ENCODE results near the gene STIM2. TPM values are rescaled to one million over a fixed set of nuclear protein-coding genes. Genes with fewer than 3 reads are reported as not detected.
A peak's percentile ranks its signal among the peaks of the same experiment; 100 is the strongest.

Gene STIM2
- total RNA-seq, 1 experiment from 2014 or later, result 203 TPM

DNA sequence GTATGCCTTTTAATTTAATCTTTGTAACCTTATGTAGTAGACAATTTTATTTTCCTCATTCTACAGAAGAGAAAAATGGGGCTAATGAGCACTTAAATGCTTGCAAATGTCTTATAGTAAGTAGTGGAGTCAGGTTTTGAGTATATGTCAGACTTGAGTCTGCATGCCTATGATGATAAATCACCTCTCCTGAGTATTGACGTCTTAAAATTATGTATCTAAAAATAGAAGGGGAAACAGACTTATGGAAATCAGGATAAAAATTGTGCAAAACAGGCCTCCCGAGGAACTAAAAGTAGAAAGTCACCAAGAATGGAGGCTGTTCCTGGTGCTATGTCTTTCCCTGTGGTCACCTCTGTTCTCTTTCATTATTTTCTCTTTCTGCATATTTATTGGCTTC, 92.7 kb downstream of the STIM2 start:
- Histone ChIP-seq H3K4me3 (ENCODE audit: low read length) (no peak overlapping the region), H3K79me2 (ENCODE audit: low read length) (peaks cover 97% of the 10 kb centered on the region), H2AFZ (ENCODE audit: low read length) (no peak overlapping the region), H3K9ac (ENCODE audit: low read length) (no peak overlapping the region), H3K36me3 (ENCODE audit: insufficient read depth, low read length) (peaks cover 29% of the 10 kb centered on the region), H3K9me3 (ENCODE audit: low read length) (no peaks in the 10 kb centered on the region), H3K27me3 (ENCODE audit: low read length) (no peaks in the 10 kb centered on the region), H4K20me1 (ENCODE audit: insufficient read depth, low read depth, low read length) (peaks cover 39% of the 10 kb centered on the region), H3K4me2 (ENCODE audit: low read depth, low read length, poor library complexity, severe bottlenecking) (no peak overlapping the region), H3K9me2 (replicated peaks; ENCODE audit: insufficient read depth, low read length) (no peaks in the 10 kb centered on the region; the same call in 1 of the 2 replicates), H3K27ac (ENCODE audit: low read length) (0 out of 2 replicates have a peak overlapping the region, but pooled peaks have one; percentile 18), H3K4me1 (ENCODE audit: low read length) (peaks cover 25% of the 10 kb centered on the region)
- no peak for DNase-seq

DNA sequence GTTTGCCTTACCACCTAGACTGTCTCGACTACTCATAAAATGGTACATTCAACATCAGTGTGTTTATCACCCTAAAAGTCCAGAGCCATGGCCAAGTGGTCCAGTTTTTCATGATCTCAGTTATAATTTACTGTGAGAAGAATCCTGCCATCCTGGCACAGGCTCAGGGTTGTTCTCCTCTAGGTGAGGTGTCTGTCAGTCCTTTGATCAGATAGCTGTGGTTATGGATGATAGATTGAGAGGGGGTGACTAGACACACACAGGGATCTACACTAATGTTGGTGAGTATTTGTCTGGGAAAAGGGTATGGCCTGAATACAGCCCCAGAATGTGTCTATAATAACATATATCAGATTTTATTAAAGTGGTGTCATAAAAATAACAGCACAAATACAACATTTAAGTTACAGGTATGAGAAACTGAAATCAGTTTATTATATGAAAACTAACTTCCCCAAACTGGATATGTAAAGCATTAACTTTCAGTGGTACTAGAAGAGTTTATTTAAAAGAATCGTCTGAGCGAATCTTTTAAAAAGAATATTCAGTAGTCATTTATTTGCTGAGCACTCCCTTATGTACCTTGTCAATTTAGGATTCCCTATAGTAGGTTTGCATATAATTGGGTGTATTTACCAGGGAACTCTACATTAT, 93.3 kb downstream of the STIM2 start:
- H3K9me2 ChIP-seq (replicated peaks; ENCODE audit: insufficient read depth, low read length), result no peaks in the 10 kb centered on the region; the same call in 1 of the 2 replicates
- H3K27ac ChIP-seq (ENCODE audit: low read length), result 0 out of 2 replicates have a peak overlapping the region, but pooled peaks have one; percentile 18
- H3K9me3 ChIP-seq (ENCODE audit: low read length), result no peaks in the 10 kb centered on the region
- no peaks in the 10 kb centered on the region for H3K27me3 ChIP-seq (ENCODE audit: low read length)
- H3K4me1 ChIP-seq (ENCODE audit: low read length), result peaks cover 25% of the 10 kb centered on the region
- peaks cover 33% of the 10 kb centered on the region for H3K36me3 ChIP-seq (ENCODE audit: insufficient read depth, low read length)
- no peak overlapping the region for H3K4me2 ChIP-seq (ENCODE audit: low read depth, low read length, poor library complexity, severe bottlenecking)
- peaks cover 39% of the 10 kb centered on the region for H4K20me1 ChIP-seq (ENCODE audit: insufficient read depth, low read depth, low read length)
- H3K9ac ChIP-seq (ENCODE audit: low read length), result no peak overlapping the region
- no peak for DNase-seq
- H3K4me3 ChIP-seq (ENCODE audit: low read length), result no peak overlapping the region
- H3K79me2 ChIP-seq (ENCODE audit: low read length), result peaks cover 97% of the 10 kb centered on the region
- H2AFZ ChIP-seq (ENCODE audit: low read length), result no peak overlapping the region

DNA sequence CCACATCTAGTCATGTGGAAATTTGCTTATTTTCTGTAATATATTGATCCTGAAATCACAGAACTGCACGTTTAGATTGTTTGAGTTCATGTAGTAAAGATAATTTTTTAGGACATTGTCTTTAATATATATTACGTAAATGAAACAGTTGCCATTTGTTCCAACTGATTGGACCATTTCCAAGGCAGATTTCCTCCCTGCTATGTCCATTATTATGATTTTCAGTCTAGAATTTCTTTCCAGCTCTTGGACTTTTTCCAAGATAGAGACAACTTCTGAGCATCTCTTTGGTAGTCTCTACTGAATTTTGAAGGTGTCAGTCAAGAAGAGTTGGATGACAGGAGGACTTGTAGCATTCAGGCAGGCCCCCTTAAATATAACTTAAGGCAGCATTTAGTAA, 94.6 kb downstream of the STIM2 start:
- Histone ChIP-seq H3K9me3 (ENCODE audit: low read length) (no peaks in the 10 kb centered on the region), H3K4me1 (ENCODE audit: low read length) (peaks cover 25% of the 10 kb centered on the region), H3K4me3 (ENCODE audit: low read length) (no peak overlapping the region), H3K9me2 (replicated peaks; ENCODE audit: insufficient read depth, low read length) (no peaks in the 10 kb centered on the region; the same call in 1 of the 2 replicates), H3K27ac (ENCODE audit: low read length) (no peak overlapping the region), H3K4me2 (ENCODE audit: low read depth, low read length, poor library complexity, severe bottlenecking) (no peak overlapping the region), H3K27me3 (ENCODE audit: low read length) (no peaks in the 10 kb centered on the region), H3K9ac (ENCODE audit: low read length) (no peak overlapping the region), H2AFZ (ENCODE audit: low read length) (no peak overlapping the region), H4K20me1 (ENCODE audit: insufficient read depth, low read depth, low read length) (peaks cover 39% of the 10 kb centered on the region), H3K79me2 (ENCODE audit: low read length) (peaks cover 98% of the 10 kb centered on the region), H3K36me3 (ENCODE audit: insufficient read depth, low read length) (peaks cover 30% of the 10 kb centered on the region)
- DNase-seq, result no peak

DNA sequence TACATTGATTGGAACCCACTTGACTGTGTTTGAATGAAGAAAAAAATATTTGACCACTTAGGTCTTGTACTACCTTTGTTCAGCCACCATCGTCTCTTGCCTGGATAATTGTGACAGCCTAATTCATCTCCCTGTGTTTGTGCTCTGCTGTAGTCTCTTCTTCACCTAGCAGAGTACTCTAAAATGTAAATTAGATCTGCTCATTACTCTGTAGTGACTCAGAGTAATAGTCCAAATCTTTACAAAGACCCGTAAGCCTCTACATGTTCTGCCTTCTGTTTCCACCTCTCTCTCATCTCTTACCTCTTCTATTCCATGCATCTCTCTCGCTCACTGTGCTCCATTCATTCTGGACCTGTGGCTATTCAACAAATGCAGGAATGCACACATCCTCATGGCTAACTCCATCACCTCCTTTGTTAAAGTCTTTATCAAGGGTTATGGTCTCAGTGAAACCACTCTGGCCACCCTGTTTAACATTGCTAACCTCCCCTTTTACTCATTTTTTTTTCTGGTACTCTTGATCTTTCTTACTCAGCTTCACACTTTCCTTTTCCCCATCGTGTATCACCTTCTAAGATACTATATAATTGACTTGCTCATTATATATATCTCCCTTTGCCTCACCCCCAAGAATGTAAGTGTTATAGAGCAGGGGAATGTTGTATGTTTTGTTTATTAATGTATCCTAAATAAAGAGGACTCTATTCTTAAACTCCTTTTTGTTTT, 98.4 kb downstream of the STIM2 start:
- H3K9me2 ChIP-seq (replicated peaks; ENCODE audit: insufficient read depth, low read length), result no peaks in the 10 kb centered on the region; the same call in 1 of the 2 replicates
- peaks cover 26% of the 10 kb centered on the region for H3K36me3 ChIP-seq (ENCODE audit: insufficient read depth, low read length)
- no peaks in the 10 kb centered on the region for H3K27me3 ChIP-seq (ENCODE audit: low read length)
- peaks cover 13% of the 10 kb centered on the region for H4K20me1 ChIP-seq (ENCODE audit: insufficient read depth, low read depth, low read length)
- no peak for DNase-seq
- H3K79me2 ChIP-seq (ENCODE audit: low read length), result peaks cover 95% of the 10 kb centered on the region
- peaks cover 24% of the 10 kb centered on the region for H3K4me1 ChIP-seq (ENCODE audit: low read length)
- H3K4me3 ChIP-seq (ENCODE audit: low read length), result no peak overlapping the region
- no peak overlapping the region for H3K4me2 ChIP-seq (ENCODE audit: low read depth, low read length, poor library complexity, severe bottlenecking)
- no peak overlapping the region for H2AFZ ChIP-seq (ENCODE audit: low read length)
- no peak overlapping the region for H3K9ac ChIP-seq (ENCODE audit: low read length)
- H3K9me3 ChIP-seq (ENCODE audit: low read length), result no peaks in the 10 kb centered on the region
- H3K27ac ChIP-seq (ENCODE audit: low read length), result no peak overlapping the region

DNA sequence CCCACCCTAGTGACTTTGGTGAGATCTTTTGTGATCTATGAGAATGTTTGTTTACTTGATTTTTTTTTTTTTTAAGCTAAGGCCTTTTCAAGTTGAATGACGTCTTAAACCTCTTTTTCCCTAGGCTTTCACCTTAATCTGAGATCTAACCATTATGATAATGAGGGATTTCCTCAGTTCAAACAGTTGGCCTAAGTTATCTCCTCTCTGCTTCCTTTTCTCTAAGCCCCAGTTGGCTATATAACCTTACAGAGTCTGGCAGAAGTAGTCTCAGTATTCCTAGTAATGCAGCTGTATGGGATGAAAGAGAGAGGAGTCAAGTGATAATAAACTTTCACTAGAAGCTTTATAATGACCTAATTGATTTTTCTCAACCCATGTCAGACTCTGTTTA, 99.0 kb downstream of the STIM2 start:
- no peak overlapping the region for H2AFZ ChIP-seq (ENCODE audit: low read length)
- no peak for DNase-seq
- H4K20me1 ChIP-seq (ENCODE audit: insufficient read depth, low read depth, low read length), result peaks cover 10% of the 10 kb centered on the region
- no peak overlapping the region for H3K27ac ChIP-seq (ENCODE audit: low read length)
- H3K4me2 ChIP-seq (ENCODE audit: low read depth, low read length, poor library complexity, severe bottlenecking), result no peak overlapping the region
- H3K9me2 ChIP-seq (replicated peaks; ENCODE audit: insufficient read depth, low read length), result no peaks in the 10 kb centered on the region; the same call in 1 of the 2 replicates
- peaks cover 28% of the 10 kb centered on the region for H3K4me1 ChIP-seq (ENCODE audit: low read length)
- H3K79me2 ChIP-seq (ENCODE audit: low read length), result peaks cover 95% of the 10 kb centered on the region
- H3K36me3 ChIP-seq (ENCODE audit: insufficient read depth, low read length), result peaks cover 26% of the 10 kb centered on the region
- H3K4me3 ChIP-seq (ENCODE audit: low read length), result no peak overlapping the region
- H3K9ac ChIP-seq (ENCODE audit: low read length), result no peak overlapping the region
- H3K9me3 ChIP-seq (ENCODE audit: low read length), result no peaks in the 10 kb centered on the region
- no peaks in the 10 kb centered on the region for H3K27me3 ChIP-seq (ENCODE audit: low read length)

DNA sequence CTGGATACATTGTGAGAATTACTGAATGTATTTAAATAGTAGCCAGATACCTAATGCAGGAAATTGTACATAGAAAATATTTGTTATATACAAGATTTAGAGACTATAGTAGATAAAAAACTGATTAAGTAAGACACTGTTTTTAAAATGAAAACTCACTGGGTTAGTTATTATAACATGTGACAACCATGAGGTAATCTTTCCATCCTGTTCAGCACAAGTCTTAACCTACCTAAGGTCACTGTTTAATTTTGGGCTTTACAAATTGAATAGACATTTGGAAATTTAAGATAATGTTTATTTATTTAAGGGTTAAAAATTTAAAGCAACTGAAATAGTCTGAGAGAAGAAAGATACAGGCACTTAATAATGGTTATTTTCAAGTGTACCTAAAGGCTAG, 102.1 kb downstream of the STIM2 start:
- Histone ChIP-seq H3K9ac (ENCODE audit: low read length) (no peak overlapping the region), H4K20me1 (ENCODE audit: insufficient read depth, low read depth, low read length) (no peaks in the 10 kb centered on the region), H3K79me2 (ENCODE audit: low read length) (peaks cover 95% of the 10 kb centered on the region), H2AFZ (ENCODE audit: low read length) (no peak overlapping the region), H3K4me1 (ENCODE audit: low read length) (peaks cover 33% of the 10 kb centered on the region), H3K9me2 (replicated peaks; ENCODE audit: insufficient read depth, low read length) (no peaks in the 10 kb centered on the region; the same call in 1 of the 2 replicates), H3K4me2 (ENCODE audit: low read depth, low read length, poor library complexity, severe bottlenecking) (no peak overlapping the region), H3K9me3 (ENCODE audit: low read length) (no peaks in the 10 kb centered on the region), H3K36me3 (ENCODE audit: insufficient read depth, low read length) (peaks cover 22% of the 10 kb centered on the region), H3K27me3 (ENCODE audit: low read length) (no peaks in the 10 kb centered on the region), H3K27ac (ENCODE audit: low read length) (no peak overlapping the region), H3K4me3 (ENCODE audit: low read length) (no peak overlapping the region)
- DNase-seq, result no peak

DNA sequence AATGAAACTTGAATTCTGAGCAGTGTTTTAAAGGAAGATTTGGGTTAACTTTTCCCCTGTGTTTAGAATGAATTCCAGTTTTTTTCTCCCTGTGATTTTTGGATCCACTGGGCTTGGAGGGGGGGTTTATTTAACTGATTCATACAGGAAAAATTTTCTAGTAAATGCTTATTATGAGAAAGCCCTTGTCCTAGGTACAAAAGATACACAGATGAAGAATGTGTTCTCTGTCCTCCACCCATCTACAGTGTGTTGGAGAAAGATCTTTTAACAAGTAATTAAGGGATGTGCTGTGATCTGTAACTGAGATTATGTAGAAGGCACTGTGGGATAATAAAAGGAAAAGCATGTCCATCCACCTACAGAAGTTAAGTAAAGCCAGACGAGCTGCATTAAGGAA, 103.9 kb downstream of the STIM2 start:
- H3K9me3 ChIP-seq (ENCODE audit: low read length), result no peaks in the 10 kb centered on the region
- H3K36me3 ChIP-seq (ENCODE audit: insufficient read depth, low read length), result peaks cover 8% of the 10 kb centered on the region; the same call in 1 of the 2 replicates
- no peak overlapping the region for H3K4me2 ChIP-seq (ENCODE audit: low read depth, low read length, poor library complexity, severe bottlenecking)

DNA sequence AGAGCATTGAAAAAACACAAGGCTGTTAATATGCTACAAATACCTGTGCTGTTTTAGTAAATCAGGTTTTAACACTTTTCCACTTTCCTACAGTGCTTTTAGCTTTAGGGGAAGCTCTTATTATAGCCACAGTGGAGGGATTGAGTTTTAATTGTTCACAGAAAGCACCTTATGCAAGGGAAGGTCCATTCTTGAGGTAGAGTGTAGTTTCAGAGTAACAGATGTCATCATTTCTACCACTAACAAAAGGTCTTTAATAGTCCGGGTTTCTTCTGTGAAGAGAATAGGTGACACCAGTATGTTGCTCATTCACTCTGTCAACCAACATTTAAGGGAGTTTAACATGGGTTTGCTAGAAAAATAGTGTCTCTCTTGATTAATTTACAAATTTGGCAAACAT, 104.4 kb downstream of the STIM2 start:
- Histone ChIP-seq H3K4me2 (ENCODE audit: low read depth, low read length, poor library complexity, severe bottlenecking) (no peak overlapping the region), H3K9ac (ENCODE audit: low read length) (no peak overlapping the region), H3K9me2 (replicated peaks; ENCODE audit: insufficient read depth, low read length) (no peaks in the 10 kb centered on the region), H3K27ac (ENCODE audit: low read length) (peak overlapping the region; percentile 16; the same call in 1 of the 2 replicates), H3K79me2 (ENCODE audit: low read length) (peaks cover 94% of the 10 kb centered on the region), H3K27me3 (ENCODE audit: low read length) (no peaks in the 10 kb centered on the region), H4K20me1 (ENCODE audit: insufficient read depth, low read depth, low read length) (no peaks in the 10 kb centered on the region), H3K36me3 (ENCODE audit: insufficient read depth, low read length) (peaks cover 8% of the 10 kb centered on the region; the same call in 1 of the 2 replicates), H3K4me1 (ENCODE audit: low read length) (peaks cover 33% of the 10 kb centered on the region), H3K4me3 (ENCODE audit: low read length) (no peak overlapping the region), H2AFZ (ENCODE audit: low read length) (no peak overlapping the region), H3K9me3 (ENCODE audit: low read length) (no peaks in the 10 kb centered on the region)
- no peak for DNase-seq

More for the DNA sequence above, 103.9 kb downstream of the STIM2 start:
- Histone ChIP-seq H3K4me3 (ENCODE audit: low read length) (no peak overlapping the region), H4K20me1 (ENCODE audit: insufficient read depth, low read depth, low read length) (no peaks in the 10 kb centered on the region), H3K9me2 (replicated peaks; ENCODE audit: insufficient read depth, low read length) (no peaks in the 10 kb centered on the region), H2AFZ (ENCODE audit: low read length) (no peak overlapping the region), H3K79me2 (ENCODE audit: low read length) (peaks cover 95% of the 10 kb centered on the region), H3K27me3 (ENCODE audit: low read length) (no peaks in the 10 kb centered on the region), H3K27ac (ENCODE audit: low read length) (peak overlapping the region; percentile 16; the same call in 1 of the 2 replicates), H3K9ac (ENCODE audit: low read length) (no peak overlapping the region), H3K4me1 (ENCODE audit: low read length) (peaks cover 33% of the 10 kb centered on the region)
- no peak for DNase-seq

All from Karpas-422 (cell line).